ENCODE measurements around the gene SEMA6D.

Gene SEMA6D, protein sequence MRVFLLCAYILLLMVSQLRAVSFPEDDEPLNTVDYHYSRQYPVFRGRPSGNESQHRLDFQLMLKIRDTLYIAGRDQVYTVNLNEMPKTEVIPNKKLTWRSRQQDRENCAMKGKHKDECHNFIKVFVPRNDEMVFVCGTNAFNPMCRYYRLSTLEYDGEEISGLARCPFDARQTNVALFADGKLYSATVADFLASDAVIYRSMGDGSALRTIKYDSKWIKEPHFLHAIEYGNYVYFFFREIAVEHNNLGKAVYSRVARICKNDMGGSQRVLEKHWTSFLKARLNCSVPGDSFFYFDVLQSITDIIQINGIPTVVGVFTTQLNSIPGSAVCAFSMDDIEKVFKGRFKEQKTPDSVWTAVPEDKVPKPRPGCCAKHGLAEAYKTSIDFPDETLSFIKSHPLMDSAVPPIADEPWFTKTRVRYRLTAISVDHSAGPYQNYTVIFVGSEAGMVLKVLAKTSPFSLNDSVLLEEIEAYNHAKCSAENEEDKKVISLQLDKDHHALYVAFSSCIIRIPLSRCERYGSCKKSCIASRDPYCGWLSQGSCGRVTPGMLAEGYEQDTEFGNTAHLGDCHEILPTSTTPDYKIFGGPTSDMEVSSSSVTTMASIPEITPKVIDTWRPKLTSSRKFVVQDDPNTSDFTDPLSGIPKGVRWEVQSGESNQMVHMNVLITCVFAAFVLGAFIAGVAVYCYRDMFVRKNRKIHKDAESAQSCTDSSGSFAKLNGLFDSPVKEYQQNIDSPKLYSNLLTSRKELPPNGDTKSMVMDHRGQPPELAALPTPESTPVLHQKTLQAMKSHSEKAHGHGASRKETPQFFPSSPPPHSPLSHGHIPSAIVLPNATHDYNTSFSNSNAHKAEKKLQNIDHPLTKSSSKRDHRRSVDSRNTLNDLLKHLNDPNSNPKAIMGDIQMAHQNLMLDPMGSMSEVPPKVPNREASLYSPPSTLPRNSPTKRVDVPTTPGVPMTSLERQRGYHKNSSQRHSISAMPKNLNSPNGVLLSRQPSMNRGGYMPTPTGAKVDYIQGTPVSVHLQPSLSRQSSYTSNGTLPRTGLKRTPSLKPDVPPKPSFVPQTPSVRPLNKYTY

GRCh38 chr15:47717036-47717612 lies at the start of gene SEMA6D:
SEMA6D (plus strand) TSS chr15:47717505; CDS start chr15:47759799, 42,294 bp downstream.
- peak; percentile 65 for DNase-seq (ENCODE audit: low read depth)

DNA sequence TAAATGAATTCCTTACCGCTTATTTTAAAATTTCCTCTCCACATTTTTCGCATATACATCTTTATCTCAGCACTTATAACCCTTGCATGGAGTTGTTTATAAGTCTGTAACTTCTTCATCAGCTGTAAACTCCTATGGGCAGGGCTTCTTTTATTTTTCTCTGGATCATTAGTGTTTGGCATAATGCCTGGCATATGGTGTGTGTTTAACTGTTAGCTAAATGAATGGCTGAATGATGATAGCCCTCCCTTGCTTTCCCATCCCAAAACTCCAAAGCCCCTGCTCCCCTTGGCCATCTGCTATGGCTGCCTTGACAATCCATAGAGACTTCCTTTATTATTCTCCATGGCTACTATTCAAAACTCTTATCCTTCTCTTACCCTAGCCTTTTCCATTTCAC lies 48.1 kb upstream of the SEMA6D start:
- no peak for DNase-seq (ENCODE audit: low read depth)

- no peak for DNase-seq (ENCODE audit: low read depth)
Observed at GRCh38 chr15:47670365-47670764, 46.9 kb upstream of the SEMA6D start.

DNA sequence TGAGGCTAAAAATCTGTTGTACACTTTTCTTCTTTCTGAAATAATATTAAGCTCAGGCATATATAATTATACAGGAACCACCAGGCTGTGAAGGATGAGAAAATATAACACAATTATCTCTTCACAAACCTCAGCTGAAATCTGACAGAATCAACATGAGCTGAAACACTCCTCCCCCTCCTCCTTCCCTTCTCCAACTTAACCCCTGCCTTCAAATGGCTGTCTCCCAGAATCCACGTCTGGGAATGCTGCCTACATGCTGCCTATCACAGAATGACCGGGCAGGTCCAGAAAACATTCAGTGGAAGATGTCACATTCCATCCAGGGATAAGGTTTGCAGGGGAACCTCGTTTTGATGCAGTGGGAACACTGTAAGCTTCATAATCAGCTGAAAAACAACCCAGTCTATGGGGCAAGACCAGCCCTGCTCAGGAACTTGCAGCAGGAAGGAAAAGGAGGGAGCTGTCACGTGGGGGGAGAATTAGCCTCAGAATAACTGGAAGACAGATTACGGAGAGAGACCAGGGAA lies 44.0 kb upstream of the SEMA6D start:
- DNase-seq (ENCODE audit: low read depth) = no peak

- no peak for DNase-seq (ENCODE audit: low read depth)
Observed at GRCh38 chr15:47674586-47675232, 42.6 kb upstream of the SEMA6D start.

- DNase-seq (ENCODE audit: low read depth) = no peak
Observed at GRCh38 chr15:47675735-47676134, 41.6 kb upstream of the SEMA6D start.

- peak; percentile 10 for DNase-seq (ENCODE audit: low read depth)
Observed at GRCh38 chr15:47678040-47678439, 39.3 kb upstream of the SEMA6D start.

DNA sequence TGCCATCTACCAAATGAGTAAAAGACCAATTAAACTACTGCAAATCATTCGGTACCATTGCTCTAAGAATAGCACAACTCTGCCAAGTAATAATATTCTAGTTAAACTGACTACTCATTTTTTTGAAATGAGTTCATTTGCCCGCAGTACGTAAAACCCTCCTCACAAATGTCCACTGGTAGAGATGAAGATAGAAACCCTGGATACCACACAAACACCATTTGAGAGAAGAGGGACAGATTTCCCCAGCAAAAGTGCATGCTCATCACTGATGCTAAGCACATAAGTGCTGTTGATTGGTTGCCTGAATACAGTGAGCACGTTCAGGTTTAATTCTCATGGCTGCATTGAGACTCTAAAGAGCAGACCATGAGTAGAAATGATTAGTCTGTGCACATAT lies 34.6 kb upstream of the SEMA6D start:
- DNase-seq (ENCODE audit: low read depth) = no peak

GRCh38 chr15:47685141-47685870 lies 32.0 kb upstream of the SEMA6D start:
- DNase-seq (ENCODE audit: low read depth) = no peak

DNA sequence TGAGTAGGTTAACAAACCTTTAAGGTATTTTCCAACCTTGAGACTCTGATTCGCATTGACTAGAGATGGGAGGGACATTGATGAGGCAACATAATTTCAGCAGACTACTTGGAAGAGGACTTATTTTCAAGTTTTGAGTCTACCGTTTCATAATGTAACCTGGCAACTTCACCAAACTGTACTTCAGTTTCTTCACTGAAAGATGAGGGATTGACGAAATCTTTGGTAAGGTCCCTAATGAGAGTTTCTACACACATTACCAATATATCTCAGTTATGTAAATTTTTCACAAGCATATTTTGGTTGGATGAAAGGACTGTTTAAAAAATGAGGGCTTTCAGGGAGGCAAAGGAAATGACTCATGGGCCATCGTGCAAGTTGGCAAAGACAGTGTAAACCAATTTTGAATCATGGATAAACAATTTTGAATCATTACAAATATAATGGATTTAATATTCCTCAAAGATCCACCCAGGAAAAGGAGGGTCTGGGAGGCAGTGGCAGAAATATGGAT lies 28.7 kb upstream of the SEMA6D start:
- DNase-seq (ENCODE audit: low read depth) = peak; percentile 61

GRCh38 chr15:47689660-47690059 lies 27.6 kb upstream of the SEMA6D start:
- DNase-seq (ENCODE audit: low read depth) = no peak

- no peak for DNase-seq (ENCODE audit: low read depth)
Observed at GRCh38 chr15:47691882-47692281, 25.4 kb upstream of the SEMA6D start.

- DNase-seq (ENCODE audit: low read depth) = no peak
Observed at GRCh38 chr15:47696351-47696750, 21.0 kb upstream of the SEMA6D start.

DNA sequence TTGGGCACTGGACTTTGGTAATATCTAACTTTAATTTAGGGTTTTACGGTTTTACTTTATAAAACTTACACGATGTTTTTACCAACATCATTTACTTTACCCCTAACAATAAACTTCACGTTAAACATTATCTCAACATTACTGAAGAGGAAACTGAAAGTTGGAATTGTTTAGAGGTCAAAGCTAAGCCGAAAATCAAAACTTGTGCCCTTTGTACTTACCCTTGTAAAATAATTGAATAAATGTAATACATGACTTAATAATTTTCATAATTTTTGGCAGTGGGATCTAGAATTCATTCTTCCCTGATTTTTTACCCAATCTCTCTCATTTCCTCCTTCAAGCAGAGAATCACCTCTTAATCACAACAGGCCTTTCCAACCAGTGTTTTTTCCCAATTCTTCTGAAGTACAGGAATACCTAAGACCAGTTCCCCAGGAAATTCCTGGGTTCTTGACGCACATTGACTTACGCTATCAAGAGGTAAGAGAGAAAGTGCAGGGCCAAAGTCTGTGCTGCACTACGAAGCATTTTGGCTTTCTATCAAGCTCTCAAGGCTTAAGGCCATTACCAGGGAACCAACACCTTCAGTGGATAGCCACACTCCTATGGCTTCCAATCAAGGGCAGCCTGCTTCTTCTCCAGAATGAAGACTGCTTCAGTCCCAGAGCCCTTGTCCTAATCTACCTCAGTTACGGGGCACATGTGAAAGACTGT lies 11.9 kb upstream of the SEMA6D start:
- DNase-seq (ENCODE audit: low read depth) = no peak

DNA sequence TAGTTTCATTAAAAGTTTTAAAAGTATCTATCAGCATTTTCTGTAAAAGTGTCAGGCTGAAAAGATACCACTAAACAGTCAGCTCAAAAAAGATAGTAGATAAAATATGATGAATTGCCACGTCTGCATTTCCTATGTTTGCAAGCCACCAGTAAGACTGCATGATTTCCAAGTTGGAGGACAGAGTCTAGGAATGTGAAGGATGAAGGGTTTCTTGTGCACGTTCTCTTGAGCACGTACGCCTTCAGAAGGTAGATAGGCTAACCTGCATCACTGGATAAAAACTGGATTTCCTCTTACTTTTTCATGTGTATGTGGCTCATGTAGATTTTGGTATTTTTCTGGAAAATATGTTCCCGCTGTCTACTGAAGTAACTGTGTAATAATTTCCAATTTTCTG lies 9.9 kb upstream of the SEMA6D start:
- DNase-seq (ENCODE audit: low read depth) = no peak

DNA sequence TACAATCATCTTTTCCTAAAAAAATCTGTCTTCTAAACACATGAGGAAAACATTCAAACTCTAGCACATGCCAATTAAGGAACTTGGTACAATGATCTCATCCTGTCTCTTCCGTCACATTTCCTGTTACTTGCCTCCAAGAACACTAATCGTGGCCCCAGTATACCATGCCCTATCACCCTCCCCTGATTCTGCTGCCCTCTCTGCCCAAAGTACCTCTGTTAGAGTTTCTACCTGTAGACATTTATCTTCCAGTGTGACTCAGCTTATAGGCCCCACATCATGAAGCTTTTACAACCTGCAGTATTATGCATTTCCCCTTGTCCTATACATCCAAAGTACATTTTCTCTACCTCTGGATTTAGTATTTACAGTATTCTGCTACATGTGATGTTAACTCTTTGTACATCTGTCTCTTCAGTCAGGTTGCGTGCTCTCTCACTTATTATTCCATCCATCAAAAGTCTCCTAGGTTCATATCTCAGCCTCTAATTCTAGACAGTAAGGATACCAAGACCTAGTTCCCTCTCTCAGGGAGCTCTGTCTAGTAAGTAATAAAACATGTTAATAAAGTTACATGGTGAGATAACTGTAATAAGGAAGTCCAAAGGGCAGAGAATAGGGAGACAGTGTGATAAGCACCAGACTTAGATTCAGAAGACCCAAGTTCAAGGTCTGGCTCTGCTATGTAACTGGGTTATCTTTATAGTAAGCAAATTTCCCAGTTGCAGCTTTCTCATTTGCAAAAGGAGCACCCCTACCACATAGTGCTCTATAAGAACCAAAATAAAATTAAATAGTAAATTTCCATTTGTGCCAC lies 8.9 kb upstream of the SEMA6D start:
- DNase-seq (ENCODE audit: low read depth) = no peak

DNA sequence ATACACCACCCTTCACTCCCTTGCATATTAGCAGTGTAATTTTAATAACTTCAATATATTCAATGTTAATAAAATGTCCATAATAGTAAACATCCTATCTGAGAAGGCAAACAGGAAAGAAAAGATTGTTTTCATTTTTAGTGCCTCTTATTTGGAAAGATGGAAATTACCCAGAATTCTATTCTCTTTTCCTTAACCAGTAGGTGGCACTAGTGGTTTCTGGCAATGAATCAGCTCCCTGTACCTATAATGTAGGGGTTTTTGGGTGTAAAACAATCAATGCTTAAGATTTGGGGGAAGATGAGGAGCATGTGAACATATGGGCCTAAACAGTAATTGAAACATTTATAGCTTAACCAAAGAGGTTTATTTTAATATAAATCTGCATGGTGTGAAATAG lies 5.7 kb upstream of the SEMA6D start:
- DNase-seq (ENCODE audit: low read depth) = peak; percentile 15

GRCh38 chr15:47715402-47715801 lies 1.9 kb upstream of the SEMA6D start:
- DNase-seq (ENCODE audit: low read depth) = no peak

DNA sequence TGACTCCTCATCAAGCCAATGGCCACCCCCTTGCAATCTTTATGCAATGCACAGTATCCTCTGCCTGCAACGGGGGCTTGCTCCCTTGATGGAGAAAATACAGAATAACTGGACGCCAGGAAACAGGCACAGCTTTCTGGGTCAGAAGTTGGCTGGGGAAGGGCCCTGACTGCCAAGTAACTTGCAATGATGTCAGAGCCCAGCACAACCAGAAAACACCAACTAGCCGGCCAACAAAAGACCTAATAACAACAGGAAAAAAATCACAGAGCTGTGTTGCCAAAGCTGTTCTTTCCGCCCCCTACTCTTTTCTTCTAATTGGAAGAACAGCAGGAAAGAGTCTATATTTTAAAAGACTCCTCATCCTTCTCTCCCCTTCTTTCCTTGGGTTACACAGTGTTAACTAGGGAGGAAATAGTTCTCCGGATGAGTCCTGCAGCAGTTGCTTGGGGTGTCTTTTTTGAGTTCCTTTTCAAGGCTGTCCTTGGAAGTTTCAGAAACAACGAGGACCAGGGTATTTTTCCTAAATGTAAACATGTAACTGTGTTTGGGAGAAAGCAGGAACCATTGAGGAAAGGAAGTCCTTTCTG lies 1.4 kb upstream of the SEMA6D start:
- DNase-seq (ENCODE audit: low read depth) = no peak
